ENCODE measurements around the gene ANO4. TPM values are rescaled to one million over a fixed set of nuclear protein-coding genes. Genes with fewer than 3 reads are reported as not detected.
"Not testable (repeated sequence)": the region's sequence is repeated elsewhere in the genome, so short reads cannot be mapped to it uniquely, and the experiment has no call there.

ANO4 gene
- total RNA-seq, 2 experiments from 2014 or later: not detected

- Mint-ChIP-seq H3K9me3 (no peaks in the 10 kb centered on the region), H3K27ac (no peak overlapping the region), H3K36me3 (no peaks in the 10 kb centered on the region), H3K4me1 (no peaks in the 10 kb centered on the region), H3K27me3 (no peaks in the 10 kb centered on the region), H3K4me3 (no peak overlapping the region)
- no peak for DNase-seq
These were observed 274.3 kb downstream of the ANO4 start for GRCh38 chr12:101068836-101069235.

- no peak overlapping the region for H3K4me3 Mint-ChIP-seq
- no peak for DNase-seq
- H3K9me3 Mint-ChIP-seq: no peaks in the 10 kb centered on the region
- no peaks in the 10 kb centered on the region for H3K36me3 Mint-ChIP-seq
- H3K4me1 Mint-ChIP-seq: no peaks in the 10 kb centered on the region
- H3K27ac Mint-ChIP-seq: no peak overlapping the region
- H3K27me3 Mint-ChIP-seq: no peaks in the 10 kb centered on the region
These were observed 280.5 kb downstream of the ANO4 start for GRCh38 chr12:101074940-101075680.

- DNase-seq: no peak
- Mint-ChIP-seq H3K27ac (no peak overlapping the region), H3K4me1 (no peaks in the 10 kb centered on the region), H3K27me3 (peaks cover 3% of the 10 kb centered on the region), H3K36me3 (no peaks in the 10 kb centered on the region), H3K4me3 (no peak overlapping the region), H3K9me3 (no peaks in the 10 kb centered on the region)
These were observed 282.3 kb downstream of the ANO4 start for GRCh38 chr12:101076921-101077320.

DNA sequence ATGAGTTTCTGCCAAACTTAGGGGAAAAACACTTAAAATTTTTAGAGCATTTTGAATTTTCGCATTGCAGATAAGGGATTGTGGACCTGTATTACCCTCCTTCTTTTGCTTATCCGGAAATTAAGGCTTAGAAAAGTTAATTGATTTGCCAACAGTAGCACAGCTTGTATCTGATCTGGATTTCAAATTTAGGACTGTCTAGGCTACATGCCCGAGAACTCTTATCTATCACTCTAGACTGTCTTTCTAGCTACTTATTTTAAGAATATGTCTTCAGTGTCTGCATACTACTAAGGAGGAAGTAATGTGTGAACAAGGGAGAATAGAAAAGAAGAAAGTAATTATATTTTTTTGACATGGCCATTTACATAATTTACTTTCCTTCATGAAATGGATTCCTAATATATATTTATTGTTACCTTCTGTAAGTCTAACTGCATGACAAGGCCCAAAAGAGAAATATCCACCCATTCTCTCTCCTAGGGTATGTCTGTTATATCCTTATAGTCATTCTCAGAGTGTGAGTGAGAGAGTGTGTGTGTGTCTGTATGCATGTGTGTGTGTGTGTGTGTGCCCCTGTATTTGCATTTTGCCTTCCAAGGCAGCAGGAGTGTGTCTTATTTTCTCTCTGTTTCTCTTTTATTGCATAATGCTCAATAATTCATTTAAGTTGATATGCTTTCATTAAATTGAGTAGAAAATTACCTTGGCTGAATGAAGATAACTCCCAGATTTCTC, 283.4 kb downstream of the ANO4 start:
- Mint-ChIP-seq H3K4me3 (no peak overlapping the region), H3K36me3 (peaks cover 2% of the 10 kb centered on the region), H3K27ac (no peak overlapping the region), H3K9me3 (peaks cover 4% of the 10 kb centered on the region), H3K27me3 (peaks cover 7% of the 10 kb centered on the region), H3K4me1 (no peaks in the 10 kb centered on the region)
- DNase-seq: no peak

DNA sequence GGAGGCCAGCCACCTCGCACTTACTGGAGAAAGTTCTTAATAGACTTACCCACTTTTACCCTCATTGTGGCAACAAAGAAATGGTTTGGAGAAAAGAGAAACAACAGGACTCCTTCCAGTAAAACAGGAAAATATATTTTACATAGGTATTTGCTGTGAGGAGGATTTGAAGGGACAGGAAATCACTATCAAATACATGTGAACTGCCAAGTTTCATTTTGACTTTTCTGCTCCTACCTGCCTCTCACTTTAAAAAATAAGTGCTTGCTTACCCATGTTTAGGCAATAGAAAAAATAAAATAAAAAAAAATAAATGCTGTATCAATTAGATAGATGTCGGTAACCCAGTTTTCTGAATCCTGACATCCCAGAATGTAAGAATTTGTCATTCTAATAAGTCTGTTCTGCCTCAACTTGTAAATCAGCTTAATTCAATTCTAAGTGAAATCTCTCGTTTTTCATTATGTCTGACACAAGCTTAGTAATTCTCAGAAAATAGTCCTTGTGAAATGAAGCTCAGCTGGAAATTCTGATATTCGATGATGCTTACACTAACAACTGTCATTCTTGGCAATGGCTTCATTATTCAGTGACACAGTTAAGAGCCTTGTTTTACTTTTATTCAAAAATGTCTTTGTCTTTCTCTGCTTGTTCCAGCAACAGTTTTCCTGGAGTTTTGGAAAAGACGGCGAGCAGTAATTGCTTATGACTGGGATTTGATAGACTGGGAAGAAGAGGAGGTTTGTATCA, 284.1 kb downstream of the ANO4 start:
- Mint-ChIP-seq H3K9me3 (peaks cover 4% of the 10 kb centered on the region), H3K4me3 (no peak overlapping the region), H3K36me3 (peaks cover 2% of the 10 kb centered on the region), H3K4me1 (no peaks in the 10 kb centered on the region), H3K27me3 (peaks cover 11% of the 10 kb centered on the region), H3K27ac (no peak overlapping the region)
- no peak for DNase-seq

- peaks cover 4% of the 10 kb centered on the region for H3K9me3 Mint-ChIP-seq
- H3K36me3 Mint-ChIP-seq: peaks cover 2% of the 10 kb centered on the region
- H3K4me3 Mint-ChIP-seq: no peak overlapping the region
- peaks cover 17% of the 10 kb centered on the region for H3K27me3 Mint-ChIP-seq
- no peak overlapping the region for H3K27ac Mint-ChIP-seq
- peaks cover 2% of the 10 kb centered on the region for H3K4me1 Mint-ChIP-seq
- no peak for DNase-seq
These were observed 288.1 kb downstream of the ANO4 start for GRCh38 chr12:101082706-101083105.

DNA sequence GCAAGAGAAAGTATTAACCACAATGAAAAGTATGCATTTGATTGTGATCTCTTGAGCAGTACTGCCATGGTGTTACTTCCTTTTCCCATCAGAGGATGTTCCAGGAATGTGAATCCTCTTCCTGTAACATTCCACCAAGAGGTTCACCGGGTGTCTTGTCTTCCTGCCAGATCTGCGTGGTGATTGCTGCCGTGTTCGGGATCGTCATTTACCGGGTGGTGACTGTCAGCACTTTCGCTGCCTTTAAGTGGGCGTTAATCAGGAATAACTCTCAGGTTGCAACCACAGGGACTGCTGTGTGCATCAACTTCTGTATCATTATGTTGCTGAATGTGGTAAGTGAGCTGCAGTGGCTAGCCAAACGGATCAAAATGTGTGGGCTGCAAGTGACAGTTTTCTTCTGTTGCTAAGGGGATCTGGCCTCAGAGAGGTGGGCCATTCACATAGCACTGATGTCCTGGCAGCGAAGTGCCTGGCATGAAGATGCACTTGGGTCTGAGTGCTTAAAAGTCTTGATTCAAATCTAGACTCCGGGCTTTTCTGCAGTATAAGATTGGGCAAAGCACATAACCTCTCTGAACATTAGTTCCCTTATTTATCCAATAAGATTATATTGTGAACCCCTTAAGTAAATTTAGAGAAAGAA, 292.0 kb downstream of the ANO4 start:
- Mint-ChIP-seq H3K36me3 (peaks cover 2% of the 10 kb centered on the region), H3K4me3 (no peak overlapping the region), H3K9me3 (peaks cover 4% of the 10 kb centered on the region), H3K27me3 (peaks cover 23% of the 10 kb centered on the region), H3K27ac (no peak overlapping the region), H3K4me1 (peaks cover 2% of the 10 kb centered on the region)
- no peak for DNase-seq

DNA sequence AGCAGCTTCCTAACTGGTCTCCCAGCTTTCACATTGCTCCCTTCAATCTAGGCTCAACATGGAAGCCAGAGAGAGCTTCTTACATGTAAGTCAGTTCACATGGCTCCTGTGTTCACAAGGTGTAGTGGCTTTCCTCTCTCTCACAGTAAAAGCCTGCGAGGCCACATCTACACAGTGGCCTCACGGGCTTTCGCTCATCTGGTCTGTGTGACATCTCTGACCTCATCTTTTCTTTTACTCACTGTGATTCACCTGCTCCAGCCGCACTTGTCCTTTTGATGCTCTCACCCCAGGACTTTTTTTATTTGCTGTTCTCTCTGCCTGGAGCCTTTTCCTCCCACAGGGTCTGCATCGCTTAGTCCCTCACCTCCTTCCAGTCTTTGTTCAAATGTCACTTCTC, 293.3 kb downstream of the ANO4 start:
- Mint-ChIP-seq H3K4me3 (no peak overlapping the region), H3K27ac (no peak overlapping the region), H3K9me3 (no peaks in the 10 kb centered on the region), H3K36me3 (no peaks in the 10 kb centered on the region), H3K4me1 (peaks cover 2% of the 10 kb centered on the region), H3K27me3 (peaks cover 16% of the 10 kb centered on the region)
- DNase-seq: no peak

- peaks cover 2% of the 10 kb centered on the region for H3K4me1 Mint-ChIP-seq
- H3K36me3 Mint-ChIP-seq: no peaks in the 10 kb centered on the region
- no peak overlapping the region for H3K4me3 Mint-ChIP-seq
- no peak overlapping the region for H3K27ac Mint-ChIP-seq
- peaks cover 12% of the 10 kb centered on the region for H3K27me3 Mint-ChIP-seq
- DNase-seq: no peak
- H3K9me3 Mint-ChIP-seq: no peaks in the 10 kb centered on the region
These were observed 294.7 kb downstream of the ANO4 start for GRCh38 chr12:101089271-101089670.

DNA sequence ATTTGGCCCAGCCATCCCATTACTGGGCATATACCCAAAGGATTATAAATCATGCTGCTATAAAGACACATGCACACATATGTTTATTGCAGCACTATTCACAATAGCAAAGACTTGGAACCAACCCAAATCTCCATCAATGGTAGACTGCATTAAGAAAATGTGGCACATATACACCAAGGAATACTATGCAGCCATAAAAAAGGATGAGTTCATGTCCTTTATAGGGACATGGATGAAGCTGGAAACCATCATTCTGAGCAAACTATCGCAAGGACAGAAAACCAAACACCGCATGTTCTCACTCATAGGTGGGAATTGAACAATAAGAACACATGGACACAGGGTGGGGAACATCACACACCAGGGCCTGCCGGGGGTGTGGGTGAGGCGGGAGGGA, 295.6 kb downstream of the ANO4 start:
- not testable (repeated sequence) for DNase-seq, H3K4me3 Mint-ChIP-seq, H3K36me3 Mint-ChIP-seq, H3K9me3 Mint-ChIP-seq, H3K4me1 Mint-ChIP-seq, H3K27ac Mint-ChIP-seq
- H3K27me3 Mint-ChIP-seq: peaks cover 12% of the 10 kb centered on the region

DNA sequence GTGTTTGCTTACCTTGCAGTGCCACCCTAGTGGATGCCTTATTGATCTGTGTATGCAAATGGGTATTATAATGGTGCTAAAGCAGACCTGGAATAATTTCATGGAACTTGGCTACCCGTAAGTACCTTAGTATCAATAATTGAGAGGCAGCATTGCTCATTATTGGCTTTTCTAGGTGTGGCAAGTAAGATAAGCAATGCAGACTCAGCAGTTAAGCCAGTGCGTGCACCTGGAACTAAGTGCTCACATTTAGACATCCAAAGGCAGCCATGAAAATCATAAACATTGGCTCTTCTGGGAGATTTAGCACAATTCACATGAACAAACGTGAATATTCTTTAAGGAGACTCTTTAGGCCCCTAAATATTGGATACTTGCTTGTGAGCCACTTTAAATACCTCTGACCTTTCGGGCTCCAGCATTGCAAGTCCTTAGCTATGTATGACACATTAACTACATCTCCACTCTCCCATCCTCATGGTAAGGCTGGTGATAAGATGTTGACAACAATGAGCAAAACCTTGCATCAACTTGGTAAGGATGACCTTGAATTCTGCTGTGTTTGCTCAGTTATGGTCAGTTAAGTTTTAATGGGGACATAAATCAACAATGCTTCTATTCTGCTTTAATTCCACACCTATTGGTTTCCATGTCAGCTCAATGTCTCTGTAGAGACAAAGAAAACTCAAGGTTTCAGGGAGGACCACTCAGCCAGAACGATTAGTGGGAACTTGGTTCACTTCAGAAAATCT, 303.4 kb downstream of the ANO4 start:
- H3K27ac Mint-ChIP-seq: no peak overlapping the region
- no peak overlapping the region for H3K4me3 Mint-ChIP-seq

GRCh38 chr12:101107032-101107763, 312.6 kb downstream of the ANO4 start:
- Mint-ChIP-seq H3K4me1 (no peaks in the 10 kb centered on the region), H3K9me3 (no peaks in the 10 kb centered on the region), H3K27me3 (no peaks in the 10 kb centered on the region), H3K27ac (no peak overlapping the region), H3K4me3 (no peak overlapping the region), H3K36me3 (no peaks in the 10 kb centered on the region)
- no peak for DNase-seq

More for the DNA sequence above, 303.4 kb downstream of the ANO4 start:
- H3K9me3 Mint-ChIP-seq: no peaks in the 10 kb centered on the region
- no peaks in the 10 kb centered on the region for H3K27me3 Mint-ChIP-seq
- no peaks in the 10 kb centered on the region for H3K4me1 Mint-ChIP-seq
- no peak for DNase-seq
- no peaks in the 10 kb centered on the region for H3K36me3 Mint-ChIP-seq

DNA sequence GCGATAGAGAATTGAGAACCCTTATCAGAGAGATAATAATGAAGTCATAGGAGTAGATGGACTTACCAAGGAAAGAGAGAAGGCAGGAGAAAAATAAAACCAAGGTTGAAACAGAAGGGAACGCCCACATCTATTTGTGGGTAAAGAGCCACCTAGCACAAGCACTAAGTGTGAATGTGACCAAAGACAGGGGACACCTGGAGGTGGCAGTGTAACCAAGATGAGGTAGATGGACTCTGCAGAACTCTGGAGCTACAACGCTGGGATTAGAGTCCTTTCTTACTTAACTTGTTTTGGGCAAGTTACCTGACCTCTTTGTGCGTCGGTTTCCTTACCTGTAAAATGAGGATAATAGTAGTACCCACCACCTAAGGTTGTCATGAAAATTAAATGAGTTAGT, 313.6 kb downstream of the ANO4 start:
- Mint-ChIP-seq H3K27me3 (no peaks in the 10 kb centered on the region), H3K4me1 (no peaks in the 10 kb centered on the region), H3K36me3 (no peaks in the 10 kb centered on the region), H3K9me3 (no peaks in the 10 kb centered on the region), H3K27ac (no peak overlapping the region), H3K4me3 (no peak overlapping the region)
- no peak for DNase-seq

GRCh38 chr12:101110866-101111265, 316.3 kb downstream of the ANO4 start:
- no peaks in the 10 kb centered on the region for H3K9me3 Mint-ChIP-seq
- no peak overlapping the region for H3K4me3 Mint-ChIP-seq
- no peaks in the 10 kb centered on the region for H3K4me1 Mint-ChIP-seq
- H3K36me3 Mint-ChIP-seq: no peaks in the 10 kb centered on the region
- no peak overlapping the region for H3K27ac Mint-ChIP-seq
- DNase-seq: no peak
- H3K27me3 Mint-ChIP-seq: no peaks in the 10 kb centered on the region
